H1 (cell line): ENCODE data around the gene DMWD. TPM values are rescaled to one million over a fixed set of nuclear protein-coding genes. Genes with fewer than 3 reads are reported as not detected.

Experiments used
- BRCA1 ChIP-seq: IDR thresholded peaks from 2 replicates; pipeline ENCODE4 v1.6.1; 2012; ENCODE audit warnings: low read depth, low read length, improper control_type of control experiment
- CBX8 ChIP-seq: fragments of 300-800, 300-1000 bp; sonication (generic); IDR thresholded peaks from 2 replicates; pipeline ENCODE4 v1.7.1; 2016; ENCODE audit warnings: low read depth, low read length, borderline replicate concordance
- CREB1 ChIP-seq: IDR thresholded peaks from 2 replicates; pipeline ENCODE4 v1.6.1; 2012; ENCODE audit warnings: inconsistent platforms
- EGR1 ChIP-seq: IDR thresholded peaks from 2 replicates; pipeline ENCODE4 v1.6.1; 2011; ENCODE audit warnings: low read depth, low read length, borderline replicate concordance
- EP300 ChIP-seq, 2 experiments: IDR thresholded peaks; 1 replicate in 1 of 2; 2 replicates in 1 of 2; pipeline ENCODE4 v1.6.1; 2011 to 2012; ENCODE audit warnings: low read depth in 2 of 2, low read length in 2 of 2, mild to moderate bottlenecking in 2 of 2, borderline replicate concordance in 1 of 2, inconsistent platforms in 1 of 2, moderate library complexity in 1 of 2
- EZH2 ChIP-seq: fragments of 200-600 bp; sonication (generic); IDR thresholded peaks from 2 replicates; pipeline ENCODE4 v1.7.1; 2012; ENCODE audit warnings: low read depth, mild to moderate bottlenecking, moderate library complexity, low read length, inconsistent platforms; ENCODE audit not compliant: severe bottlenecking
- FOSL1 ChIP-seq: IDR thresholded peaks from 2 replicates; pipeline ENCODE4 v1.6.1; 2011; ENCODE audit warnings: mild to moderate bottlenecking, low read depth, low read length, moderate library complexity; ENCODE audit not compliant: insufficient read depth
- JUND ChIP-seq: IDR thresholded peaks from 2 replicates; pipeline ENCODE4 v1.6.1; 2011; ENCODE audit warnings: mild to moderate bottlenecking, improper control_type of control experiment, low read length
- KDM1A ChIP-seq: fragments of 200-600, 300-600 bp; sonication (generic); IDR thresholded peaks from 2 replicates; pipeline ENCODE4 v1.7.1; 2016; ENCODE audit warnings: mild to moderate bottlenecking, low read length, borderline replicate concordance
- KDM5A ChIP-seq: fragments of 200-600 bp; IDR thresholded peaks from 2 replicates; pipeline ENCODE4 v1.7.1; 2012; ENCODE audit warnings: mild to moderate bottlenecking, low read length, inconsistent platforms, mixed read lengths
- MAFK ChIP-seq: IDR thresholded peaks from 2 replicates; pipeline ENCODE4 v1.6.1; 2012; ENCODE audit warnings: low read depth, mild to moderate bottlenecking, improper control_type of control experiment, low read length
- NANOG ChIP-seq: IDR thresholded peaks from 2 replicates; pipeline ENCODE4 v1.6.1; 2011; ENCODE audit warnings: low read length, low read depth, mild to moderate bottlenecking, inconsistent platforms; ENCODE audit not compliant: insufficient read depth, poor library complexity, severe bottlenecking
- PHF8 ChIP-seq: fragments of 200-600 bp; sonication (generic); conservative IDR thresholded peaks from 2 replicates; pipeline ENCODE4 v1.7.1; 2012; ENCODE audit warnings: low read depth, mild to moderate bottlenecking, inconsistent platforms, low read length, moderate library complexity
- RAD21 ChIP-seq, 2 experiments: IDR thresholded peaks in 1 of 2; conservative IDR thresholded peaks in 1 of 2; 2 replicates each; pipeline ENCODE4 v1.6.1; 2011; ENCODE audit warnings: low read depth in 2 of 2, low read length in 2 of 2, improper control_type of control experiment in 1 of 2, inconsistent platforms in 1 of 2, mild to moderate bottlenecking in 1 of 2, moderate library complexity in 1 of 2
- RNF2 ChIP-seq: fragments of 200-900, 300-1000 bp; sonication (generic); IDR thresholded peaks from 2 replicates; pipeline ENCODE4 v1.7.1; 2016; ENCODE audit warnings: borderline replicate concordance, low read depth, mild to moderate bottlenecking, antibody characterized with exemption, low read length; ENCODE audit not compliant: poor library complexity, severe bottlenecking; ENCODE audit errors: missing control alignments
- SIX5 ChIP-seq: IDR thresholded peaks from 2 replicates; pipeline ENCODE4 v1.6.1; 2011; ENCODE audit warnings: mild to moderate bottlenecking, low read depth, low read length
- TAF1 ChIP-seq: IDR thresholded peaks from 2 replicates; pipeline ENCODE4 v1.6.1; 2011; ENCODE audit warnings: mild to moderate bottlenecking, low read depth, low read length
- TEAD4 ChIP-seq: IDR thresholded peaks from 2 replicates; pipeline ENCODE4 v1.6.1; 2012; ENCODE audit warnings: low read depth, low read length, inconsistent platforms, mixed read lengths
- ZNF274 ChIP-seq: IDR thresholded peaks from 2 replicates; pipeline ENCODE4 v1.7.0; 2012; ENCODE audit warnings: low read length, borderline replicate concordance; ENCODE audit errors: extremely low read depth
- polyA plus RNA-seq, 7 experiments: library from polyadenylated mRNA; depleted of rRNA in 3 of 7; stranded (reverse) in 5 of 7; unstranded in 2 of 7; fragments of >200 nt in 5 of 7; fragments of 200-250 nt in 2 of 7; gene quantifications; 1 replicate in 5 of 7; 2 replicates in 1 of 7; 4 replicates in 1 of 7; pipeline versions ENCODE4 v1.2.1 to v1.2.3, GENCODE V29; 2011 to 2013; ENCODE audit warnings: missing spikeins in 2 of 7, mixed read lengths in 2 of 7
- total RNA-seq: library from RNA; stranded (reverse); fragmentation: NEBNext Ultra II Directional; extraction: Animal tissue kit (Norgen Biotek cat#: 25700); gene quantifications from 2 replicates; pipeline ENCODE4 v1.2.1, GENCODE V29; 2021
- TF ChIP-seq, protein P1 (sequence below): IDR thresholded peaks from 2 replicates; pipeline ENCODE4 v1.6.1; 2012; ENCODE audit warnings: inconsistent platforms
- TF ChIP-seq, protein P2 (sequence below): IDR thresholded peaks from 2 replicates; pipeline ENCODE4 v1.6.1; 2012; ENCODE audit warnings: inconsistent platforms

DMWD gene
- total and polyA plus RNA-seq, 2 of the 8 experiments (the other 6 are each of a cell fraction or from before 2014, with no cell fraction given) = 13.6 to 41.0 TPM

DNA sequence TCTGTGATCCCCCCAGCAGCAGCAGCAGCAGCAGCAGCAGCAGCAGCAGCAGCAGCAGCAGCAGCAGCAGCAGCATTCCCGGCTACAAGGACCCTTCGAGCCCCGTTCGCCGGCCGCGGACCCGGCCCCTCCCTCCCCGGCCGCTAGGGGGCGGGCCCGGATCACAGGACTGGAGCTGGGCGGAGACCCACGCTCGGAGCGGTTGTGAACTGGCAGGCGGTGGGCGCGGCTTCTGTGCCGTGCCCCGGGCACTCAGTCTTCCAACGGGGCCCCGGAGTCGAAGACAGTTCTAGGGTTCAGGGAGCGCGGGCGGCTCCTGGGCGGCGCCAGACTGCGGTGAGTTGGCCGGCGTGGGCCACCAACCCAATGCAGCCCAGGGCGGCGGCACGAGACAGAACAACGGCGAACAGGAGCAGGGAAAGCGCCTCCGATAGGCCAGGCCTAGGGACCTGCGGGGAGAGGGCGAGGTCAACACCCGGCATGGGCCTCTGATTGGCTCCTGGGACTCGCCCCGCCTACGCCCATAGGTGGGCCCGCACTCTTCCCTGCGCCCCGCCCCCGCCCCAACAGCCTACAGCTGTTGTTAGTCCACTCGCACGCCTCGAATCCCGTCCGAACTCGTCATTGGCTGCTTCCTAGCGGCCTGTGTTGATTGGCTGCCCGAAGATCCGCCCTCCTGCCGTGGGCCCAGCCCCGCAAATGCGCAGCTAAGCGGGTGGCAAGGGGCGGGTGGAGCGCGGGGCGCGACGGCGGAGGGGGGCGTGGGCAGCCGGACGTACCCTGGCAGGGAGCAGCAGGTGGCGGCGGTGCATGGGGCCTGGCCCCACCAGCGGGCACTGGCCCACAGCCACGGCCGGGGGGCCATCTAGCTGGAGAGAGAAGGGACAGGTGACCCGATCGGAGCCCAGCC is 22.2 kb downstream of the DMWD start (continued):
- TF ChIP-seq FOSL1 (no peak), KDM1A (no peak), BRCA1 (no peak), EP300 (IDR thresholded peaks at IDR 0.05; ENCODE audit: borderline replicate concordance in 1 of 2, low read depth in 2 of 2, low read length in 2 of 2) (no peak; a peak in 1 of 3 replicates), TEAD4 (no peak), CREB1 (peak; percentile 61; the same call in 1 of the 2 replicates), ZNF274 (no peak), JUND (peak; percentile 17; the same call in 1 of the 2 replicates), EZH2 (no peak), MAFK (no peak), EGR1 (peak; percentile 53; the same call in 1 of the 2 replicates), CBX8 (no peak), SIX5 (no peak), NANOG (no peak), PHF8 (no peak; the same call in 1 of the 2 replicates), KDM5A (no peak), RNF2 (no peak), RAD21 (IDR thresholded peaks at IDR 0.05 in 1 of 2, conservative IDR thresholded peaks at IDR 0.05 in 1 of 2; ENCODE audit: low read depth in 2 of 2, low read length in 2 of 2) (peak; percentile 56 to 81), TAF1 (peak; percentile 59)
- TF ChIP-seq, protein P1, sequence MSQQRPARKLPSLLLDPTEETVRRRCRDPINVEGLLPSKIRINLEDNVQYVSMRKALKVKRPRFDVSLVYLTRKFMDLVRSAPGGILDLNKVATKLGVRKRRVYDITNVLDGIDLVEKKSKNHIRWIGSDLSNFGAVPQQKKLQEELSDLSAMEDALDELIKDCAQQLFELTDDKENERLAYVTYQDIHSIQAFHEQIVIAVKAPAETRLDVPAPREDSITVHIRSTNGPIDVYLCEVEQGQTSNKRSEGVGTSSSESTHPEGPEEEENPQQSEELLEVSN = no peak
- TF ChIP-seq, protein P2, sequence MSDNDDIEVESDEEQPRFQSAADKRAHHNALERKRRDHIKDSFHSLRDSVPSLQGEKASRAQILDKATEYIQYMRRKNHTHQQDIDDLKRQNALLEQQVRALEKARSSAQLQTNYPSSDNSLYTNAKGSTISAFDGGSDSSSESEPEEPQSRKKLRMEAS = no peak; the same call in none of the 2 replicates
